Endothelial cell (in vitro differentiated cells): ENCODE data around the gene EIF4E1B. TPM values are rescaled to one million over a fixed set of nuclear protein-coding genes. Genes with fewer than 3 reads are reported as not detected.

Experiments used
- DNase-seq: peaks from one replicate; pipeline ENCODE4 v3.0.0; 2021; ENCODE audit warnings: low spot score
- H3K27ac Mint-ChIP-seq: one replicate; pipeline ENCODE4 v1.8.0; 2021; ENCODE audit warnings: mixed read lengths, inconsistent platforms; ENCODE audit not compliant: unreplicated experiment
- H3K27me3 Mint-ChIP-seq: one replicate; pipeline ENCODE4 v1.8.0; 2021; ENCODE audit warnings: mild to moderate bottlenecking, moderate library complexity, mixed read lengths, inconsistent platforms; ENCODE audit not compliant: unreplicated experiment
- H3K36me3 Mint-ChIP-seq: one replicate; pipeline ENCODE4 v1.8.0; 2021; ENCODE audit warnings: mild to moderate bottlenecking, low read depth, mixed read lengths, inconsistent platforms; ENCODE audit not compliant: unreplicated experiment
- H3K4me1 Mint-ChIP-seq: one replicate; pipeline ENCODE4 v1.8.0; 2021; ENCODE audit warnings: mild to moderate bottlenecking, mixed read lengths, inconsistent platforms; ENCODE audit not compliant: unreplicated experiment
- H3K4me3 Mint-ChIP-seq: one replicate; pipeline ENCODE4 v1.8.0; 2021; ENCODE audit warnings: mild to moderate bottlenecking, mixed read lengths, inconsistent platforms; ENCODE audit not compliant: unreplicated experiment
- H3K9me3 Mint-ChIP-seq: one replicate; pipeline ENCODE4 v1.8.0; 2021; ENCODE audit warnings: mixed read lengths, inconsistent platforms; ENCODE audit not compliant: unreplicated experiment
- CTCF ChIP-seq: fragments of 200-600 bp; sonication (generic); IDR thresholded peaks from one replicate; pipeline ENCODE4 v1.5.0; 2021; ENCODE audit warnings: antibody characterized with exemption; ENCODE audit not compliant: unreplicated experiment
- total RNA-seq: library from RNA; stranded (reverse); fragmentation: NEBNext Ultra II Directional; extraction: Animal tissue kit (Norgen Biotek cat#: 25700); gene quantifications from one replicate; pipeline ENCODE4 v1.2.1, GENCODE V29; 2021; ENCODE audit not compliant: unreplicated experiment

EIF4E1B gene
- total RNA-seq, 1 donor from 2014 or later: 0.54 TPM

- H3K27me3 Mint-ChIP-seq: peaks cover 11% of the 10 kb centered on the region
- no peak for DNase-seq
- H3K9me3 Mint-ChIP-seq: no peaks in the 10 kb centered on the region
- H3K4me1 Mint-ChIP-seq: peaks cover 16% of the 10 kb centered on the region
- no peak overlapping the region for H3K27ac Mint-ChIP-seq
- no peak for TF ChIP-seq CTCF
- peak overlapping the region; percentile 62 for H3K4me3 Mint-ChIP-seq
- no peaks in the 10 kb centered on the region for H3K36me3 Mint-ChIP-seq
Measured at GRCh38 chr5:176629317-176629852, 1.1 kb upstream of the EIF4E1B start.

- Mint-ChIP-seq H3K27ac (peak overlapping the region; percentile 9), H3K27me3 (peaks cover 11% of the 10 kb centered on the region), H3K4me3 (peak overlapping the region; percentile 82), H3K9me3 (peaks cover 4% of the 10 kb centered on the region), H3K36me3 (no peaks in the 10 kb centered on the region), H3K4me1 (peaks cover 16% of the 10 kb centered on the region)
- no peak for TF ChIP-seq CTCF
- DNase-seq: no peak
Measured at GRCh38 chr5:176630681-176631222, 277 bp downstream of the EIF4E1B start.

GRCh38 chr5:176631383-176632200 lies 1.1 kb downstream of the EIF4E1B start:
- Mint-ChIP-seq H3K9me3 (peaks cover 4% of the 10 kb centered on the region), H3K4me3 (no peak overlapping the region), H3K27me3 (peaks cover 15% of the 10 kb centered on the region), H3K27ac (no peak overlapping the region), H3K36me3 (no peaks in the 10 kb centered on the region), H3K4me1 (peaks cover 22% of the 10 kb centered on the region)
- DNase-seq: no peak
- TF ChIP-seq CTCF: no peak

GRCh38 chr5:176632745-176633144 lies 2.3 kb downstream of the EIF4E1B start:
- peaks cover 4% of the 10 kb centered on the region for H3K9me3 Mint-ChIP-seq
- peaks cover 17% of the 10 kb centered on the region for H3K27me3 Mint-ChIP-seq
- no peak for DNase-seq
- no peak overlapping the region for H3K27ac Mint-ChIP-seq
- peaks cover 5% of the 10 kb centered on the region for H3K36me3 Mint-ChIP-seq
- no peak overlapping the region for H3K4me3 Mint-ChIP-seq
- H3K4me1 Mint-ChIP-seq: peaks cover 26% of the 10 kb centered on the region
- TF ChIP-seq CTCF: no peak

- Mint-ChIP-seq H3K27me3 (peaks cover 17% of the 10 kb centered on the region), H3K36me3 (peaks cover 7% of the 10 kb centered on the region), H3K9me3 (peaks cover 4% of the 10 kb centered on the region), H3K4me3 (no peak overlapping the region), H3K27ac (no peak overlapping the region), H3K4me1 (peaks cover 23% of the 10 kb centered on the region)
- DNase-seq: no peak
- no peak for TF ChIP-seq CTCF
Measured at GRCh38 chr5:176633598-176633997, 3.1 kb downstream of the EIF4E1B start.
